GM19328 (cell line): ENCODE measurements around the gene FAM168B.
"Not testable (repeated sequence)": the region's sequence is repeated elsewhere in the genome, so short reads cannot be mapped to it uniquely, and the experiment has no call there.

Source experiments
- ATAC-seq: cut with Tn5 transposase; IDR thresholded peaks from one replicate; pipeline ENCODE4 v1.9.1; 2021; ENCODE audit warnings: mild to moderate bottlenecking, moderate library complexity; ENCODE audit not compliant: unreplicated experiment

Gene FAM168B

GRCh38 chr2:131103165-131103564, 9.9 kb upstream of the FAM168B start:
- no peak for ATAC-seq

GRCh38 chr2:131094463-131095281, 1.4 kb upstream of the FAM168B start:
- ATAC-seq = no peak

DNA sequence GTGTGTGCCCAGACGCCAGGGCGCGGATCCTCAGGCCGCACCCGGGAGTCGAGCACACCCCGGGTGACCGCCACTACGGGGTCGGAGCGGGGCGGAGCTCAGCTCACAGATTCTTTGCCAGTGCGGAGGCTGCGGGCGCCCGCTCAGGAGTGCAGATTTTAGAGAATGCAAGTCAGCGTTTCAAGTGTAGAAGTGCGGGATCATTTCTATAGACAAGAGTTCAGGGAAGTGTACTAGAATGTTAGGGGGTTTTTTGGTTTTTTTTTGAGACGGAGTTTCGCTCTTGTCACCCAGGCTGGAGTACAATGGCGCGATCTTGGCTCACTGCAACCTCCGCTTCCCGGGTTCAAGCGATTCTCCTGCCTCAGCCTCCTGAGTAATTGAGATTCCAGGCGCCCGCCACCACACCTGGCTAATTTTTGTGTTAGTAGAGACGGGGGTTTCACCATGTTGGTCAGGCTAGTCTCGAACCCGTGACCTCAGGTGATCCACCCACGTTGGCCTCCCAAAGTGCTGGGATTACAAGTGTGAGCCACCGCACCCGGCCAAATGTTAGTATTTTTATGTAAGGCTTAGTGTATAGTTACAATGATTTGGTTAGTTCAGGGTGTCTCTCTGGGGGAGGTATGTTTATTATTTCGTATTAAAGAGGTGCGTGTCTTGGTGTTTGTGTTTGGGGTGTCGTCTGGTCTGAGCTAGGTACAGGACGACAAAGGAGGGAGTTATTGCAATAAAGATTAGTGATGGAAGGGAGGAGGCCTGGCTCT, 619 bp upstream of the FAM168B start:
- ATAC-seq = peak; percentile 63

GRCh38 chr2:131092458-131093005, 728 bp downstream of the FAM168B start:
- ATAC-seq = no peak

GRCh38 chr2:131085646-131086045, 7.6 kb downstream of the FAM168B start:
- ATAC-seq = no peak

DNA sequence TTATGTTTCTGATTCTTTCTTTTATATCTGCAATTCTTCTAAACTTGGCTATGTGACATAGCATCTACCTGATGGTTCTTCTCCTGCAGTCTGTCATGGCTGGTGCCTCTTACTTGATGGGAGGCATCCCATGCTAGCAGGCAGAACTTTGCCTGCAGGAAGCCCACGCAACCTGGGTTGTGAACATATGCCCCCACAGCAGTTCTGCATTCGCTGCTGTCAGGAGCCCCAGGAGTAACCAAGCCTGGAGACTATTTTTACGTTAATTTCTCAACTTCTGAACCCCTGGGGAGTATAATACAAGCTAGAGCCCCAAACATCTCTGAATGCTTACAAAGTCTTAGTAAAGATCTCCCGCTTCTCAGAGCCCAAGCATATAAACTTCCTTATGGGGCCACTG, 12.1 kb downstream of the FAM168B start:
- no peak for ATAC-seq

- ATAC-seq = not testable (repeated sequence)
Observed at GRCh38 chr2:131079931-131080330, 13.3 kb downstream of the FAM168B start.

- no peak for ATAC-seq
Observed at GRCh38 chr2:131077966-131078365, 15.3 kb downstream of the FAM168B start.

GRCh38 chr2:131077182-131077846, 15.9 kb downstream of the FAM168B start:
- ATAC-seq = no peak

DNA sequence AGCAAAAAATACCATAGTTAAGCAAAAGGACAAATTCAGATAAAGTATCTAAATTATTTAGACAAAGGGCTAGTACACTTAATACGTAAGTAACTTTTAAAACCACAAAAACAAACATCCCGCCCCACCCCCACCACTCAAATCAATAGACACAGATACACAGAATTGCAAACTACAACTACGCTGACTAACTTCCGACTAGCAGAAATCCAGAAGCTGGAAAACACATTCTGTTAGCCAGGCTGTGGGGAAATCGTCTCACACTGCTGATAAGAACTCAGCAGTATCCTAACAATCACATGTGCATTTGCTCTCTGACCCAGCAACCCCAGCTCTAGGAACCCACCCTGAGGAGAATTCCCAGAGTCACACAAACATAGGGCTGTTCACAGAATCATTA, 16.6 kb downstream of the FAM168B start:
- ATAC-seq = no peak

DNA sequence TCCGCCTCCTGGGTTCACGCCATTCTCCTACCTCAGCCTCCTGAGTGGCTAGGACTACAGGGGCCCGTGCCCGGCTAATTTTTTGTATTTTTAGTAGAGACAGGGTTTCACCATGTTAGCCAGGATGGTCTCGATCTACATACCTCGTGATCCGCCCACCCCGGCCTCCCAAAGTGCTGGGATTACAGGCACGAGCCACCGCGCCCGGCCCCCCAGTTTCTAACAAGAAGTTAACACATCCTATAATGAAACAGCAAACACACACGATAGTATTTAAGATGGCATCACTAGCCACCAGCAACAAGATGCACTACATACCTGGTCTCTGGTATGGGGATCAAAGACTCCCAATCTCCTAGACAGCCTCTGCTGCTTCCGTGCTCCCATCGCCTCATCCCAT, 17.7 kb downstream of the FAM168B start:
- not testable (repeated sequence) for ATAC-seq

- ATAC-seq = not testable (repeated sequence)
Observed at GRCh38 chr2:131068172-131068571, 25.1 kb downstream of the FAM168B start.

- no peak for ATAC-seq
Observed at GRCh38 chr2:131067465-131068125, 25.7 kb downstream of the FAM168B start.

DNA sequence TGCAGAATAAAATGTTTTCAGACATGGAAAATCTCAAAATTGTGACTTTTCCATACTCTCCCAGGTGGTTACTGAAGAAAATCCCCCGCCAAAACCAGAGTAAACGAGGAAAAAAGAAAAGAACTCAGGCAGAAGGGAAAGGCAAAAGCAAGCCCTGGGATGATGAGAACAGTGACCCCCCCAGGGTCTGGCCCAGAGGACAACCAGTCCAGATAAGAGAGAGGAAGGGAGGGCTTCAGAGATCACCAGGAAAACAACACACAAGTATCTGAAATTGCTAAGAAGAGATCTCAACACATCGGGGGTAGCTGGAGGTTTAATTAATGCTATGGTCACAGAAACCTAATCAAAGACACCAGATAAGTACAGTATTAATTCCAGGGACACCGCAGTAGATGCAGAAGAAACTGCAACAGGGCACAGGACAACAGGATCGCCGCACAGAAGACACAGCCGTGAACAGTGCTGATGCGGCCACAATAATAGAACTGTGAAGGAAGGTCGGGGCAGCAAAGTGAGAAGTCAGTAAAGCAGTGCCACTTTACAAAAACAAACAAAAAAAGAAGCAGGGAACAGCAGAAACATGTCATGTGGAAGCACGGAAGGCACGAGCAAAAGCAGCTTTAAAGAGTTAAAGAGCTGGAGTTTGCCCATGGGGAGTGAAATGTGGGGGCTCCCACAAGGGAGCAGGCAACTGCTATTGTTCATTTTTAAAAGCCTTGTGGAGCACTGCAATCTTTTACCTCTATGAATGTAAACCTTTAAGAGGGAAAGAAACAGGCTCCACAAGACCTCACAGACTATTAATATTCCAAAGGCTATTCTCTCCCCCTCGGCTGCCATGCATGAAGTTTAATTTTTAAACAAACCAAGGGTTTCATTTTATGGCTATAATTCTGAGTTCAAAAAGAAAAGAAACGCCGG, 28.4 kb downstream of the FAM168B start:
- ATAC-seq = no peak

DNA sequence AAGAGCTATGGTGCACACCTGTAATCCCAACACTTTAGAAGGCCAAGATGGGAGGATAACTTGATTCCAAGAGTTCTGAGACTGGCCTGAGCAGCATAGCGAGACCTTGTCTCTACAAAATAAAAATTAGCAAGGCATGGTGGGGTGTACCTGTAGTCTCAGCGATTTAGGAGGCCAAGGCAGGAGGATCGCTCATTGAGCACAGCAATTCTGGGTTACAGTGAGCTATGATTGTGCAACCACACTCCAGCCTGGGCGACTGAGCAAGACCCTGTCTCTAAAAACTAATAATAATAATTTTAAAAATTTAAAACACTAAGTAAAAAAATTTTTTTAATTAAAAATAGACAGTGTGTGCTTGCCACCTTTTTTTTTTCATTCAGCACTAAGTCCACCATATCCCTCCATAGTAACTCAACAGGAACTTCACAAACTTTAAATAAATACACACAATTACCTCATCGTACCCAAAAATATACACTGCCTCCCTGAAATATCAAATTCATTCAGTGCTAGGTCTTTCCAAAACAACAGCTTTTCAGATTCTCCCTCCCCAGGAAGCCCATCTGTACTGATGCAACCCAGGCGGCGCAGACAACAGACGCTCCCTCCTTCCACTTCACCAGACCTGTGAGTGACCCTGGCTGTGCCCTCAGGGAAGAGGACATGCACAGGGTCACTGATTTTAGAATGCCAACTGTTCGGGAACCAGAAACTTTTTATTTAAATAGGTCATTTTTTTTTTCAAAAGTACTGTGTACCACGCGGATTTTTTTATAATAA, 29.6 kb downstream of the FAM168B start:
- no peak for ATAC-seq

GRCh38 chr2:131058920-131059319, 34.3 kb downstream of the FAM168B start:
- no peak for ATAC-seq

DNA sequence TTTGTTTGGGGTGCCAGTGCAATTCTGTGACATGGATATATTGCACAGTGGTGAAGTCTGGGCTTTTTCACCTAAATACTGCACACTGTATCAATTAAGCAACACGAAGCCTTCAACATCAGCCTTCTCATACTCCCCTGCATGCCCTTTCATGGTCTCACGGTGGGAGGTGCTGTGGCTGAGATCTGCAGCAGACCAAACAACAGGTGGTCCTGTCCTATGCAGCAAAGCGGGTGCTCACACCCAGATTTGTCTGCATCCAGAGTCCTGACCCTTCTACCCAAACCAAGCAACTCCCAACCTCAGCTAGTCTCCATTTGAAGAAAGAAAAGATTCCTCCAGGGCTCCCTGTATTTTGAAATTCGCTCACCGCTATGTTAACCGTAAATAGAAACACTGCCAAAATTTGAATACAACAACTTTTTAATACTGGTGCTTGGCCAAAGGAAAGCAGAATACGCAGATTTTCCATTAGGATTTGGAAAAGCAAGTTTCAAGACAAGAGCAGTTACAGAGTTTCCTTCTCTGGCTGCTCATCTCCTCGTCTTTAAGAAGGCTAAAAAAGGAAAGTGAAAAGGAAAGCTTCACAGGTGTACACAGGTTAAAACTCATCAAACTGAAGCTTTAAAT, 34.9 kb downstream of the FAM168B start:
- ATAC-seq = no peak

DNA sequence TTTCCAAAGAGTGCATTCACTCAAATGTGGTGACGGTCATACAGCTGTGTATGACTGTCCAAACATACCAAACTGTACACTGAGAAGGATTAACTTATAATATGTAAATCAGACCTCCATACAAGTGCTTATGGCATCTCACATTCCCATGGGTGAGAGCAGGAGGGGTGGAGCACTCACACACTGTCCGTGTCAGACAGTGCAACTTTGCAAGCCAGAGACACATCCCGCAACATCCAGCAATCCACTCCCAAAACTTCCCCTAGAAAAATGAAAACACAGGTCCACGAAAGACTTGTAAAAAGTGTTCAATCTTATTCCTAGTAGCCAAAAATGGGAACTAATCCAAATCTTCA, 36.4 kb downstream of the FAM168B start:
- ATAC-seq = no peak
